GM23338 (cell line): ENCODE results near the gene ARHGEF40. TPM values are rescaled to one million over a fixed set of nuclear protein-coding genes. Genes with fewer than 3 reads are reported as not detected.
A peak's percentile ranks its signal among the peaks of the same experiment; 100 is the strongest.

ENCODE experiments used
- ATAC-seq: fragments of 200-7000 bp; cut with Tn5 transposase; 3 replicates; pipeline ENCODE4 v1.9.1; 2020
- DNase-seq: peaks from one replicate; pipeline ENCODE4 v3.0.0-alpha.2; 2015; ENCODE audit warnings: low spot score
- H2AFZ ChIP-seq: fragments of 200-600 bp; sonication (generic); 2 replicates; pipeline ENCODE4 v1.8.0; 2016; ENCODE audit warnings: antibody characterized with exemption, mild to moderate bottlenecking, moderate library complexity
- H3F3A ChIP-seq: fragments of 200-600 bp; sonication (generic); replicated peaks from 2 replicates; pipeline ENCODE4 v1.8.0; 2017; ENCODE audit warnings: antibody characterized with exemption, mixed run types, low read depth
- H3K27ac ChIP-seq: fragments of 200-600 bp; sonication (generic); 2 replicates; pipeline ENCODE4 v1.6.1; 2016; ENCODE audit warnings: low read depth
- H3K27me3 ChIP-seq: fragments of 200-600 bp; sonication (generic); 2 replicates; pipeline ENCODE4 v1.8.0; 2016; ENCODE audit warnings: mild to moderate bottlenecking, mixed run types, moderate library complexity; ENCODE audit not compliant: insufficient read depth
- H3K36me3 ChIP-seq: fragments of 200-600 bp; sonication (generic); 2 replicates; pipeline ENCODE4 v1.8.0; 2016; ENCODE audit warnings: mild to moderate bottlenecking; ENCODE audit not compliant: insufficient read depth
- H3K4me1 ChIP-seq: fragments of 200-600 bp; sonication (generic); 2 replicates; pipeline ENCODE4 v1.8.0; 2016; ENCODE audit warnings: mild to moderate bottlenecking, moderate library complexity; ENCODE audit not compliant: insufficient read depth
- H3K4me2 ChIP-seq: fragments of 200-600 bp; sonication (generic); 2 replicates; pipeline ENCODE4 v1.7.1; 2017; ENCODE audit warnings: mixed run types
- H3K4me3 ChIP-seq: fragments of 200-600 bp; sonication (generic); 2 replicates; pipeline ENCODE4 v1.6.1; 2016; ENCODE audit warnings: mixed run types
- H3K79me2 ChIP-seq: fragments of 200-600 bp; sonication (generic); replicated peaks from 2 replicates; pipeline ENCODE4 v1.8.0; 2017; ENCODE audit warnings: mild to moderate bottlenecking; ENCODE audit not compliant: insufficient read depth
- H3K9me2 ChIP-seq: fragments of 200-600 bp; sonication (generic); 2 replicates; pipeline ENCODE4 v1.8.0; 2017; ENCODE audit not compliant: insufficient read depth
- H4K20me1 ChIP-seq: fragments of 200-600 bp; sonication (generic); replicated peaks from 2 replicates; pipeline ENCODE4 v1.8.0; 2017; ENCODE audit warnings: mild to moderate bottlenecking; ENCODE audit not compliant: insufficient read depth
- H3K27ac Mint-ChIP-seq: 2 replicates; pipeline ENCODE4 v1.8.0; 2020; ENCODE audit warnings: inconsistent platforms, mild to moderate bottlenecking, moderate library complexity, mixed read lengths
- H3K27me3 Mint-ChIP-seq: 3 replicates; pipeline ENCODE4 v1.8.0; 2022; ENCODE audit warnings: low read depth, mild to moderate bottlenecking, moderate library complexity, mixed read lengths, inconsistent platforms; ENCODE audit not compliant: insufficient read depth, poor library complexity
- H3K36me3 Mint-ChIP-seq: 3 replicates; pipeline ENCODE4 v1.8.0; 2021; ENCODE audit warnings: low read depth, mild to moderate bottlenecking, inconsistent platforms, moderate library complexity, mixed read lengths
- H3K4me1 Mint-ChIP-seq: 3 replicates; pipeline ENCODE4 v1.8.0; 2020; ENCODE audit warnings: mild to moderate bottlenecking, inconsistent platforms, mixed read lengths
- H3K4me3 Mint-ChIP-seq: 3 replicates; pipeline ENCODE4 v1.8.0; 2021; ENCODE audit warnings: moderate library complexity, mild to moderate bottlenecking, inconsistent platforms, mixed read lengths
- H3K9me3 Mint-ChIP-seq: 3 replicates; pipeline ENCODE4 v1.8.0; 2020; ENCODE audit warnings: moderate library complexity, mild to moderate bottlenecking, inconsistent platforms, mixed read lengths
- CREB1 ChIP-seq: fragments of 250-450 bp; sonication (Bioruptor Pico); IDR thresholded peaks from 2 replicates; pipeline ENCODE4 v1.5.0; 2020; ENCODE audit warnings: low read depth, mild to moderate bottlenecking, moderate library complexity
- ETS1 ChIP-seq: IDR thresholded peaks from 2 replicates; pipeline ENCODE4 v1.6.1; 2016; ENCODE audit warnings: antibody characterized with exemption
- EZH2 ChIP-seq: fragments of 200-600 bp; sonication (generic); IDR thresholded peaks from one replicate; pipeline ENCODE4 v1.8.0; 2017; ENCODE audit warnings: antibody characterized with exemption, mild to moderate bottlenecking, low read depth; ENCODE audit not compliant: unreplicated experiment
- EZH2phosphoT487 ChIP-seq: fragments of 200-600 bp; sonication (generic); IDR thresholded peaks from one replicate; pipeline ENCODE4 v1.8.1; 2018; ENCODE audit warnings: antibody characterized with exemption; ENCODE audit not compliant: unreplicated experiment
- JUNB ChIP-seq: IDR thresholded peaks from one replicate; pipeline ENCODE4 v1.6.1; 2016; ENCODE audit warnings: antibody characterized with exemption; ENCODE audit not compliant: unreplicated experiment
- POLR2AphosphoS5 ChIP-seq: IDR thresholded peaks from 2 replicates; pipeline ENCODE4 v1.6.1; 2016; ENCODE audit warnings: antibody characterized with exemption, low read depth
- STAT1 ChIP-seq: IDR thresholded peaks from one replicate; pipeline ENCODE4 v1.6.1; 2016; ENCODE audit warnings: antibody characterized with exemption; ENCODE audit not compliant: unreplicated experiment
- ZNF114 ChIP-seq: fragments of 250-450 bp; sonication (Bioruptor Pico); IDR thresholded peaks from 2 replicates; pipeline ENCODE4 v1.5.0; 2020; ENCODE audit warnings: mild to moderate bottlenecking, moderate library complexity
- ZNF331 ChIP-seq: fragments of 250-450 bp; sonication (Bioruptor Pico); IDR thresholded peaks from 2 replicates; pipeline ENCODE4 v1.5.0; 2020; ENCODE audit warnings: low read depth, mild to moderate bottlenecking, moderate library complexity
- polyA plus RNA-seq: library from polyadenylated mRNA; unstranded; fragments of >200 nt; fragmentation: Nextera tagmentation; extraction: Ambion mirVana; gene quantifications from 2 replicates; pipeline ENCODE4 v1.2.1, GENCODE V29; 2016
- total RNA-seq: library from RNA; depleted of rRNA; stranded (reverse); fragments of >200 nt; shearing (Covaris generic); gene quantifications from 2 replicates; pipeline ENCODE4 v1.2.3, GENCODE V29; 2014
- TF ChIP-seq, protein P1 (sequence below), 2 experiments: fragments of 200-600 bp in 1 of 2; sonication (generic) in 1 of 2; conservative IDR thresholded peaks; 2 replicates each; pipeline versions ENCODE4 v1.5.1 to v1.6.1; 2016 to 2017; ENCODE audit warnings: antibody characterized with exemption in 2 of 2, low read depth in 2 of 2, mild to moderate bottlenecking in 2 of 2, moderate library complexity in 1 of 2

Gene ARHGEF40
- total and polyA plus RNA-seq, 2 experiments from 2014 or later, result 17.7 to 44.6 TPM

DNA sequence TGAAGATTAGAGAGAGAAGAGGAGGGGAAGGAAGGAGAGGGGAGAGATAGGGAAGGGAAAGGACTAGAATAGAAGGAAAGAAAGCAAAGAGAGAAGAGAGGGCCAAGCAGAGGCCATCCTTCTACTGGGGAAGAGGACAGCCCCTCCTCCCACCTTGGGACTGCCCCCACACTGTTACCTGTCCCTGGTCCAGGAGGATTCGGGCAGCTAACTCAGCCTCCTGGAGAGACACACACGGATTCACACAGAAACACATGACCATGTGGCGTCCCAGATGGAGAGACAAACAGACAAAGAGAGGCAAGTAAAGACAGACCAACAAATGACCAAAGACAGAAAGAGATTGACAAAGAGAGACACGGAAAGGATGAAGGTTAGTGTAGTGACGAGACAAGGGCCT, 47.4 kb upstream of the ARHGEF40 start:
- no peak for TF ChIP-seq JUNB
- no peak for TF ChIP-seq ZNF331 (CRISPR knock-in tag)
- no peak for TF ChIP-seq EZH2
- no peak for TF ChIP-seq STAT1
- TF ChIP-seq EZH2phosphoT487, result no peak
- TF ChIP-seq POLR2AphosphoS5, result no peak
- no peak for TF ChIP-seq CREB1 (CRISPR knock-in tag)
- no peak for TF ChIP-seq ETS1
- TF ChIP-seq ZNF114 (CRISPR knock-in tag), result no peak
- TF ChIP-seq, protein P1, sequence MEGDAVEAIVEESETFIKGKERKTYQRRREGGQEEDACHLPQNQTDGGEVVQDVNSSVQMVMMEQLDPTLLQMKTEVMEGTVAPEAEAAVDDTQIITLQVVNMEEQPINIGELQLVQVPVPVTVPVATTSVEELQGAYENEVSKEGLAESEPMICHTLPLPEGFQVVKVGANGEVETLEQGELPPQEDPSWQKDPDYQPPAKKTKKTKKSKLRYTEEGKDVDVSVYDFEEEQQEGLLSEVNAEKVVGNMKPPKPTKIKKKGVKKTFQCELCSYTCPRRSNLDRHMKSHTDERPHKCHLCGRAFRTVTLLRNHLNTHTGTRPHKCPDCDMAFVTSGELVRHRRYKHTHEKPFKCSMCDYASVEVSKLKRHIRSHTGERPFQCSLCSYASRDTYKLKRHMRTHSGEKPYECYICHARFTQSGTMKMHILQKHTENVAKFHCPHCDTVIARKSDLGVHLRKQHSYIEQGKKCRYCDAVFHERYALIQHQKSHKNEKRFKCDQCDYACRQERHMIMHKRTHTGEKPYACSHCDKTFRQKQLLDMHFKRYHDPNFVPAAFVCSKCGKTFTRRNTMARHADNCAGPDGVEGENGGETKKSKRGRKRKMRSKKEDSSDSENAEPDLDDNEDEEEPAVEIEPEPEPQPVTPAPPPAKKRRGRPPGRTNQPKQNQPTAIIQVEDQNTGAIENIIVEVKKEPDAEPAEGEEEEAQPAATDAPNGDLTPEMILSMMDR (conservative IDR thresholded peaks at IDR 0.05; ENCODE audit: low read depth in 2 of 2), result no peak
- H3K27ac ChIP-seq, result no peak overlapping the region
- H2AFZ ChIP-seq, result no peak overlapping the region
- no peaks in the 10 kb centered on the region for H3K9me2 ChIP-seq
- Mint-ChIP-seq H3K27me3 (peaks cover 33% of the 10 kb centered on the region), H3K4me3 (peak overlapping the region; percentile 12; the same call in 1 of the 3 replicates), H3K9me3 (no peaks in the 10 kb centered on the region; the same call in 2 of the 3 replicates), H3K27ac (no peak overlapping the region), H3K36me3 (peaks cover 19% of the 10 kb centered on the region), H3K4me1 (peaks cover 39% of the 10 kb centered on the region)
- H3K4me1 ChIP-seq, result peaks cover 31% of the 10 kb centered on the region
- no peaks in the 10 kb centered on the region for H3K36me3 ChIP-seq
- ATAC-seq (no peak), DNase-seq (no peak)
- no peaks in the 10 kb centered on the region for H4K20me1 ChIP-seq
- peaks cover 7% of the 10 kb centered on the region; the same call in 1 of the 2 replicates for H3F3A ChIP-seq
- no peak overlapping the region for H3K4me2 ChIP-seq
- H3K79me2 ChIP-seq, result no peaks in the 10 kb centered on the region; the same call in 1 of the 2 replicates
- H3K27me3 ChIP-seq, result peaks cover 30% of the 10 kb centered on the region
- H3K4me3 ChIP-seq, result no peak overlapping the region

- peaks cover 31% of the 10 kb centered on the region for H3K27me3 Mint-ChIP-seq
- no peak for DNase-seq
- no peak for TF ChIP-seq JUNB
- no peak for TF ChIP-seq ZNF331 (CRISPR knock-in tag)
- TF ChIP-seq CREB1 (CRISPR knock-in tag), result no peak
- TF ChIP-seq EZH2phosphoT487, result no peak
- TF ChIP-seq POLR2AphosphoS5, result no peak
- no peak for TF ChIP-seq ETS1
- TF ChIP-seq, protein P1 (conservative IDR thresholded peaks at IDR 0.05; ENCODE audit: low read depth in 2 of 2), result no peak
These were observed 46.9 kb upstream of the ARHGEF40 start for GRCh38 chr14:21023174-21023573.

More at GRCh38 chr14:21023174-21023573, 46.9 kb upstream of the ARHGEF40 start:
- no peaks in the 10 kb centered on the region for H3K9me2 ChIP-seq
- no peak overlapping the region for H3K27ac ChIP-seq
- H4K20me1 ChIP-seq, result no peaks in the 10 kb centered on the region
- no peak overlapping the region; the same call in 2 of the 3 replicates for H3K4me3 Mint-ChIP-seq
- no peak for ATAC-seq
- peaks cover 39% of the 10 kb centered on the region for H3K4me1 Mint-ChIP-seq
- H3F3A ChIP-seq, result peaks cover 7% of the 10 kb centered on the region; the same call in 1 of the 2 replicates
- H3K9me3 Mint-ChIP-seq, result no peaks in the 10 kb centered on the region; the same call in 2 of the 3 replicates
- no peak overlapping the region for H2AFZ ChIP-seq
- H3K4me1 ChIP-seq, result peaks cover 31% of the 10 kb centered on the region
- H3K36me3 ChIP-seq, result no peaks in the 10 kb centered on the region
- no peak overlapping the region for H3K4me3 ChIP-seq
- H3K27me3 ChIP-seq, result peaks cover 30% of the 10 kb centered on the region
- peak overlapping the region; percentile 97; the same call in 1 of the 2 replicates for H3K4me2 ChIP-seq
- H3K79me2 ChIP-seq, result no peaks in the 10 kb centered on the region; the same call in 1 of the 2 replicates
- H3K27ac Mint-ChIP-seq, result no peak overlapping the region
- H3K36me3 Mint-ChIP-seq, result peaks cover 19% of the 10 kb centered on the region
